C4-2B (cell line): ENCODE data around the gene MS4A4A.
A peak's percentile ranks its signal among the peaks of the same experiment; 100 is the strongest.

Experiments used
- H3K27ac ChIP-seq: fragments of 450-650 bp; 2 replicates; pipeline ENCODE4 v1.5.1; 2017
- ZFX ChIP-seq: fragments of 450-650 bp; IDR thresholded peaks from 2 replicates; pipeline ENCODE4 v1.6.1; 2017
- TF ChIP-seq, protein P1 (sequence below): fragments of 450-650 bp; conservative IDR thresholded peaks from 2 replicates; pipeline ENCODE4 v1.5.1; 2017; ENCODE audit warnings: mild to moderate bottlenecking

MS4A4A gene

DNA sequence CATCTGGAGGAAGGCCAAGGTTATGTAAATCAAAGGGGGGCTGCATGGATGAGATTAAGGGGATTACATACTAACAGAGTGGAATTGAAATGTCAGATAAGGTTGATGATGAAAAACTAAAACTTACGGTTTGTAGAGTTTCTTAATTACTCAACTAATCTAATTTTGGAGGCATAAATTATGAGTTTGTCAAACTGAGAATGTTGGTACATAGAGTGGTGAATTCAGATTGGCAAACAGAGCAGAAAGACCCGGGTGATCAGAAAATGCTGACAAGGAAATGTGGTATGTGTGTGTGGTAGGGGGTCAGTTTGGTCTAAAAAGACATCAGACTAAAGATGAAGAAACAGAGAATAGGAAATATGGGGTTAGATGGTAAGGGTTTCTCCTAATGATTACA lies 57.6 kb downstream of the MS4A4A start:
- no peak for TF ChIP-seq ZFX
- TF ChIP-seq, protein P1, sequence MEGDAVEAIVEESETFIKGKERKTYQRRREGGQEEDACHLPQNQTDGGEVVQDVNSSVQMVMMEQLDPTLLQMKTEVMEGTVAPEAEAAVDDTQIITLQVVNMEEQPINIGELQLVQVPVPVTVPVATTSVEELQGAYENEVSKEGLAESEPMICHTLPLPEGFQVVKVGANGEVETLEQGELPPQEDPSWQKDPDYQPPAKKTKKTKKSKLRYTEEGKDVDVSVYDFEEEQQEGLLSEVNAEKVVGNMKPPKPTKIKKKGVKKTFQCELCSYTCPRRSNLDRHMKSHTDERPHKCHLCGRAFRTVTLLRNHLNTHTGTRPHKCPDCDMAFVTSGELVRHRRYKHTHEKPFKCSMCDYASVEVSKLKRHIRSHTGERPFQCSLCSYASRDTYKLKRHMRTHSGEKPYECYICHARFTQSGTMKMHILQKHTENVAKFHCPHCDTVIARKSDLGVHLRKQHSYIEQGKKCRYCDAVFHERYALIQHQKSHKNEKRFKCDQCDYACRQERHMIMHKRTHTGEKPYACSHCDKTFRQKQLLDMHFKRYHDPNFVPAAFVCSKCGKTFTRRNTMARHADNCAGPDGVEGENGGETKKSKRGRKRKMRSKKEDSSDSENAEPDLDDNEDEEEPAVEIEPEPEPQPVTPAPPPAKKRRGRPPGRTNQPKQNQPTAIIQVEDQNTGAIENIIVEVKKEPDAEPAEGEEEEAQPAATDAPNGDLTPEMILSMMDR, result no peak
- H3K27ac ChIP-seq, result no peak overlapping the region

DNA sequence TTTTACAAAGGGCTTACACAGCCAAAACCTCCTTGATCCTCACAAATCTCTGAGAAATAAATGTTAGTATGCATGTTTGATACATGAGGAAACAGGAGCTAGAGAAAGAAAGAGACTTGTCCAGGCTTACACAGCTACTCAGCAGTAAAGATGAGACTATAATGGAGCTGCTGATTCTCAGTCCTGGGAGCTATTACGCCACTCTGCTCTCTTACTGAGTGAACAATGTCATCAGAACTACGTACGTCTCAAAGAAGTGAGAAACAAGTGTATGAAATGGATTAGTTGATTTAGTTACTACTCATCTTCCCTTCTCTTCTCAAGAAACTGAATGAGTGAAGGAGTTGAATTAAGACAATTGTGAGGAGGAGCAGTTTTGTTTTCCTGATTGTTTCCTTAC lies 58.9 kb downstream of the MS4A4A start:
- TF ChIP-seq, protein P1, result no peak
- no peak for TF ChIP-seq ZFX
- no peak overlapping the region for H3K27ac ChIP-seq

DNA sequence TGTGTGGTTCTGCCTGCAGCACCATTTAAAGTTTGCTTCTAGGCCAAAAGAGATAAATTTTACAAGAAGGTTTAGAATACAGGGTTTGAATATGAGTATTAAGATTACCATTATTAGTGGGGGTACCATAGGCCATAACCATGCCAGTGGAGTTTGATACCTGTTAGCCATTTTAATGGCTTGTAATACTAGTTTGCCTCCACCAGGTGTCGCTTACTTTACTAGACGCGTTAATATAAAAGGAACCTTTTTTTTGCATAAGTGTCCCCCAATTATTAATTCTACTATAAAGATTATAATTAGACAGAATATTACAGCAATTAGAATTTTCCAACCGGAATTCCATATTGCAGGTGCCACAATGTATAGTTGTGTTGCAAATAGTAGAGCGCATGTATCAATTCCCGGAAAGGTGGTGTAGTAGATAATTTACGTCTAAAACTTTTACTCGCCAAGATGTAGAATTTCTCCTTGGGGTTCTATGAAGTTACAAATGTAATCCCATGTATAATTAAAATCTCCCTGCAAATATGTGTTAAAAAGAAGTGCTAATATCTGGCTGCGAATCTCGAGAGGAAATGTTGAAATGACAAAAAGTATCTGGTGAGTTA lies 62.7 kb downstream of the MS4A4A start:
- no peak for TF ChIP-seq ZFX
- TF ChIP-seq, protein P1, result peak; percentile 86
- no peak overlapping the region for H3K27ac ChIP-seq

DNA sequence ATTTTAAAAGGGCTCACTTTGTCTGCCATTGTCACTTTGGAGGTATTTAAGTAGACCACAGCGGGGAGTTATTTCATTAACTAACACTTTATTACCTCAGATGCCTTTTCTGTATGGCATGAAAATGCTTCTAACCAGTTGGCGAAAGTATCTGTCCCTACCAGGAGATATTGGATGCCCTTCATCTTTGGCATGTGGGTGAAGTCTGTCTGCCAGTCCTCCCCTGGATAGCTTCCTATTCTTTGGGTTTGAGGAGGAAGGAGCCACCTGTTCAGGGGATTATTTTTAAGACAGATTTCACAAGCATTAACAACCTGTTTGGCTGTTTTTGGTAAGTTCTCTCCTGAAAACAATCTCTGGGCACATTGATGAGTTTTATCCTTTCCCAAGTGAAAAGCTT lies 63.7 kb downstream of the MS4A4A start:
- no peak for TF ChIP-seq ZFX
- TF ChIP-seq, protein P1, result no peak
- H3K27ac ChIP-seq, result no peak overlapping the region

DNA sequence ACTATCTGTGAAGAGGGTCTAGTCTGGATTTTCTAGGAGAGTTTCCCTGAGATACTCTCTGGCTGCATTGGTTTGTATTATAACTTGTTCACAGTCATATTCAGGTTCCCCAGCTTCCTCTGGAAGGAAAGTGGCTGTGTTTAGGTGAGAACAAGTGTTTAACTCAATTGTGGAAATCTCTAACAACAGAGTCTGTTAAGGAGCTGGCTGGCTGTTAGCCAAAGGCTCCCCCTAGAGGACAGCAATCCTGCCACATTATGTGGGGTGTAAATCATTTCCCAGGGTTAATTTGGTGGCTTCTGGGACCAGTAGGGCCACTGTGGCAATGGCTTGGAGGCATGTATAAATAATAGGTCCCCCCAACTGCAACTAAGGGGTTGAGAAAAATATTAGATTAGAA lies 65.0 kb downstream of the MS4A4A start:
- H3K27ac ChIP-seq, result no peak overlapping the region

DNA sequence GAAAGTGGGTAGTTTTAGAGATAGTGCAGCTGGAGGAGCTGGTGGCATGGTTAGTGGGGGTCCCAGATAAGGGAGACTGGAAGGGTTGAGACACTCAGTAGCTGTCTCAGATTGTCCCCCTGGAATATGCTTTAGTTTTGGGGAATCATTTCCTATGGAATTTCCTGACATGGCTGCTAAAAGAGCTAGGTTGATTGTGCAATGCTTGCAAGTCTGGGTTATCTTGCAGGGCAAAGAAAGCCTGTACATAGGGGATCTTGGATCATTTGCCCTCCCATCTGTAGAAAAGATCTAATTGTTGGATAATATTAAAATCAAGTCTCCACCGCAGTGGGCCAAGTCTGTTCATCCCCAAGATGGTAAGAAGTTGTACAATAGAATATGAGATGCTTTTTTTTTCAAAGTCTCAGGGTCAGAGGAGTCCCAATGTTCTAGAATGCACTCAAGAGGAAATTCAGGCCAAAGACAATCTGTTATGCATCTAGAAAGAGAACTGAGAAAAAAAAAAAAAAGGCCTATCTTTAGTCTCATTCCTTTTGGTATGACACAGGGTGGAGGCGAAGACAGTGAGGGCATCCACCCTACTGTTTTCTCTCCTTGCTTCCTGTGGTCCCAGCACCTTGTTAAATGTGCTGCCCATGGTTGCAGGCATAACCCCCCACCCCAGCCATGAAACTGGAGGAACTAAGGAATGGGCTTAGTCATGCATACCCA lies 66.8 kb downstream of the MS4A4A start:
- no peak for TF ChIP-seq ZFX
- TF ChIP-seq, protein P1, result no peak
- no peak overlapping the region for H3K27ac ChIP-seq

More for the DNA sequence above, 65.0 kb downstream of the MS4A4A start:
- no peak for TF ChIP-seq ZFX
- TF ChIP-seq, protein P1, result peak; percentile 61

DNA sequence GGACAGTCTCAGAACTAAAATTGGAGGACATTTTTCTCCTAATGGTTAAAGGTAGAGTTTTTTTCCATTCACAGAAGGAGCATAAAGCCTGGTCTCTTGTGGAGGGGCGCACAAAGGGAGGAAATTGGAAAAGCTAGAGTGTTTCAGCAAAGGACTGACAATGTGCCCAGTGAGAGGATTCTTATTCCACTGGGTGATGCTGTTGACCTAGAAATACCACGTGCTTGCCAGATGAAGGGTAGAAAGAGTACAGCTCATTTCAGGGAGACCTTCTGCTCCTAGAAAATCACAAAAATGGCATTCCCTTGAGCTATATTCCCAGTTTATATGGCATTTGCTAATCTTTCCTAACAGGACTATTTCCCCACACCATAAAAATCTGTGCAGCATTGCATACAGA lies 67.7 kb downstream of the MS4A4A start:
- H3K27ac ChIP-seq, result no peak overlapping the region
- TF ChIP-seq ZFX, result no peak
- TF ChIP-seq, protein P1, result no peak
